Measurements from ENCODE around the gene LTB4R2. TPM values are rescaled to one million over a fixed set of nuclear protein-coding genes. Genes with fewer than 3 reads are reported as not detected.

LTB4R2 gene
- total RNA-seq, 1 experiment from 2014 or later: 12.9 TPM

- H3K27me3 Mint-ChIP-seq (ENCODE audit: low read depth): peaks cover 88% of the 10 kb centered on the region
- TF ChIP-seq FOXJ3 (CRISPR knock-in tag; IDR thresholded peaks at IDR 0.05; ENCODE audit: borderline replicate concordance) (no peak), GTF2I (CRISPR knock-in tag; conservative IDR thresholded peaks at IDR 0.05) (no peak), IRF2 (CRISPR knock-in tag; IDR thresholded peaks at IDR 0.05; ENCODE audit: borderline replicate concordance, low read depth) (no peak), MYBL2 (CRISPR knock-in tag; IDR thresholded peaks at IDR 0.05) (no peak), PREB (CRISPR knock-in tag; IDR thresholded peaks at IDR 0.05; ENCODE audit: borderline replicate concordance) (no peak), ZNF423 (CRISPR knock-in tag; IDR thresholded peaks at IDR 0.05) (no peak), ZNF416 (CRISPR knock-in tag; IDR thresholded peaks at IDR 0.05) (no peak), USF2 (CRISPR knock-in tag; IDR thresholded peaks at IDR 0.05) (no peak), HMGXB4 (CRISPR knock-in tag; IDR thresholded peaks at IDR 0.05) (no peak), AR (CRISPR knock-in tag; IDR thresholded peaks at IDR 0.05) (no peak), GRHL2 (CRISPR knock-in tag; IDR thresholded peaks at IDR 0.05; ENCODE audit: insufficient replicate concordance, severe bottlenecking) (no peak), ZNF317 (CRISPR knock-in tag; IDR thresholded peaks at IDR 0.05; ENCODE audit: borderline replicate concordance, low read depth) (no peak), ZMAT4 (CRISPR knock-in tag; IDR thresholded peaks at IDR 0.05) (no peak), OVOL2 (CRISPR knock-in tag; IDR thresholded peaks at IDR 0.05; ENCODE audit: borderline replicate concordance) (no peak), ZNF671 (CRISPR knock-in tag; IDR thresholded peaks at IDR 0.05) (no peak), ETV6 (CRISPR knock-in tag; IDR thresholded peaks at IDR 0.05) (no peak), TP53 (CRISPR knock-in tag; IDR thresholded peaks at IDR 0.05) (no peak), PRRX2 (CRISPR knock-in tag; IDR thresholded peaks at IDR 0.05) (no peak)
- TF ChIP-seq, protein P1, sequence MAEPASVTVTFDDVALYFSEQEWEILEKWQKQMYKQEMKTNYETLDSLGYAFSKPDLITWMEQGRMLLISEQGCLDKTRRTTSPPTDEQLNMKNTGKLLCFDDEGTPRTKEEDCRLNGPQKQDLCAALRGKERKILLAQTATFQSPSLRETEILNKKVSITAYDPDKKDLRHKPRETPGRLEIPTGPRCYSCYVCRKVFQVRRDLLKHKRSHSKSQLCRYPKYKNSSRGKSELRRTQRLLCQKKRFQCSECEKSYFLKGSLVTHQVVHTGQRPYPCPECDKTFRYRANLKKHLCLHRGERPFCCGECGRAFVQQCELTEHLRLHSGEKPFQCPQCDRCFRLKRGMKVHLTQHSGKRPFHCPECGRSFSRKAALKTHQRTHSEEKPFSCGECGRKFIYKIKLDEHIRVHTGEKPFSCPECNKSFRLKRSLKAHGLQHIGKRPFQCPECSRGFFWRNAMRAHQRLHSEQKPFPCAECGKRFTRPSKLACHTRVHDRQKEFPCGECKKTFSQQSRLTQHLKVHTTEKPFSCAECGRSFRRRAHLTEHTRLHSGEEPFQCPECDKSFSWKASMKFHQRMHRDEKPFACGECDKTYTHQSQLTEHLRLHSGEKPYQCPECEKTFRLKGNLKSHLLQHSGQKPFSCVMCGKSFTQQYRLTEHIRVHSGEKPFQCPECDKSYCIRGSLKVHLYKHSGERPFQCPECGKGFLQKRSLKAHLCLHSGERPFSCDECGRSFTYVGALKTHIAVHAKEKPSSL (CRISPR knock-in tag; conservative IDR thresholded peaks at IDR 0.05): no peak
- TF ChIP-seq, protein P2, sequence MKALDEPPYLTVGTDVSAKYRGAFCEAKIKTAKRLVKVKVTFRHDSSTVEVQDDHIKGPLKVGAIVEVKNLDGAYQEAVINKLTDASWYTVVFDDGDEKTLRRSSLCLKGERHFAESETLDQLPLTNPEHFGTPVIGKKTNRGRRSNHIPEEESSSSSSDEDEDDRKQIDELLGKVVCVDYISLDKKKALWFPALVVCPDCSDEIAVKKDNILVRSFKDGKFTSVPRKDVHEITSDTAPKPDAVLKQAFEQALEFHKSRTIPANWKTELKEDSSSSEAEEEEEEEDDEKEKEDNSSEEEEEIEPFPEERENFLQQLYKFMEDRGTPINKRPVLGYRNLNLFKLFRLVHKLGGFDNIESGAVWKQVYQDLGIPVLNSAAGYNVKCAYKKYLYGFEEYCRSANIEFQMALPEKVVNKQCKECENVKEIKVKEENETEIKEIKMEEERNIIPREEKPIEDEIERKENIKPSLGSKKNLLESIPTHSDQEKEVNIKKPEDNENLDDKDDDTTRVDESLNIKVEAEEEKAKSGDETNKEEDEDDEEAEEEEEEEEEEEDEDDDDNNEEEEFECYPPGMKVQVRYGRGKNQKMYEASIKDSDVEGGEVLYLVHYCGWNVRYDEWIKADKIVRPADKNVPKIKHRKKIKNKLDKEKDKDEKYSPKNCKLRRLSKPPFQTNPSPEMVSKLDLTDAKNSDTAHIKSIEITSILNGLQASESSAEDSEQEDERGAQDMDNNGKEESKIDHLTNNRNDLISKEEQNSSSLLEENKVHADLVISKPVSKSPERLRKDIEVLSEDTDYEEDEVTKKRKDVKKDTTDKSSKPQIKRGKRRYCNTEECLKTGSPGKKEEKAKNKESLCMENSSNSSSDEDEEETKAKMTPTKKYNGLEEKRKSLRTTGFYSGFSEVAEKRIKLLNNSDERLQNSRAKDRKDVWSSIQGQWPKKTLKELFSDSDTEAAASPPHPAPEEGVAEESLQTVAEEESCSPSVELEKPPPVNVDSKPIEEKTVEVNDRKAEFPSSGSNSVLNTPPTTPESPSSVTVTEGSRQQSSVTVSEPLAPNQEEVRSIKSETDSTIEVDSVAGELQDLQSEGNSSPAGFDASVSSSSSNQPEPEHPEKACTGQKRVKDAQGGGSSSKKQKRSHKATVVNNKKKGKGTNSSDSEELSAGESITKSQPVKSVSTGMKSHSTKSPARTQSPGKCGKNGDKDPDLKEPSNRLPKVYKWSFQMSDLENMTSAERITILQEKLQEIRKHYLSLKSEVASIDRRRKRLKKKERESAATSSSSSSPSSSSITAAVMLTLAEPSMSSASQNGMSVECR (CRISPR knock-in tag; IDR thresholded peaks at IDR 0.05; ENCODE audit: borderline replicate concordance): no peak
- no peak for DNase-seq (ENCODE audit: low spot score)
- H3K36me3 Mint-ChIP-seq: no peaks in the 10 kb centered on the region
- peaks cover 13% of the 10 kb centered on the region for H3K4me1 Mint-ChIP-seq
- no peaks in the 10 kb centered on the region for H3K9me3 Mint-ChIP-seq
- no peak overlapping the region for H3K27ac Mint-ChIP-seq
- POLR2A ChIA-PET: no interaction called here
- CTCF ChIA-PET: interaction anchor here (1.1 to 17.1 kb wide), 2 partner anchors 36 to 98 kb away, joined by 6 to 518 read pairs; partner anchors contain the start of genes CBLN3 and KHNYN
- H3K4me3 Mint-ChIP-seq: no peak overlapping the region
- no peak for ATAC-seq
Measured at GRCh38 chr14:24329736-24330135, 19.8 kb downstream of the LTB4R2 start.

All from WTC11 (cell line).